HepG2 (cell line): ENCODE data around the gene NCBP2. TPM values are rescaled to one million over a fixed set of nuclear protein-coding genes. Genes with fewer than 3 reads are reported as not detected.

Source experiments
- ADNP ChIP-seq: sonication (generic); formaldehyde crosslinking; IDR thresholded peaks from 2 replicates; pipeline ENCODE4 v1.4.0; 2020; ENCODE audit warnings: missing genetic modification reagents
- AKAP8 ChIP-seq: sonication (generic); formaldehyde crosslinking; IDR thresholded peaks from 2 replicates; pipeline ENCODE4 v1.5.1; 2020; ENCODE audit warnings: mild to moderate bottlenecking, missing genetic modification reagents
- BHLHE40 ChIP-seq: IDR thresholded peaks from 2 replicates; pipeline ENCODE4 v1.6.1; 2011; ENCODE audit warnings: low read length, improper control_type of control experiment
- CAMTA2 ChIP-seq: sonication (generic); formaldehyde crosslinking; IDR thresholded peaks from 2 replicates; pipeline ENCODE4 v1.4.0; 2020; ENCODE audit warnings: mild to moderate bottlenecking, missing genetic modification reagents, borderline replicate concordance
- HNRNPL ChIP-seq: fragments of 200-400 bp; formaldehyde crosslinking; IDR thresholded peaks from 2 replicates; pipeline ENCODE4 v1.6.1; 2017; ENCODE audit warnings: mild to moderate bottlenecking, low read depth, low read length
- HOXA7 ChIP-seq: sonication (generic); formaldehyde crosslinking; IDR thresholded peaks from 2 replicates; pipeline ENCODE4 v1.8.1; 2022; ENCODE audit warnings: mild to moderate bottlenecking, missing genetic modification reagents, moderate library complexity
- ISX ChIP-seq: sonication (generic); formaldehyde crosslinking; conservative IDR thresholded peaks from 2 replicates; pipeline ENCODE4 v1.5.0; 2020; ENCODE audit warnings: missing genetic modification reagents
- JARID2 ChIP-seq: sonication (generic); formaldehyde crosslinking; IDR thresholded peaks from 2 replicates; pipeline ENCODE4 v1.8.1; 2023; ENCODE audit warnings: missing genetic modification reagents, inconsistent platforms; ENCODE audit not compliant: insufficient replicate concordance
- KDM3A ChIP-seq: IDR thresholded peaks from 2 replicates; pipeline ENCODE4 v1.6.1; 2018; ENCODE audit warnings: low read depth, missing compliant biosample characterization
- MAFK ChIP-seq, 2 experiments: IDR thresholded peaks in 1 of 2; conservative IDR thresholded peaks in 1 of 2; 2 replicates each; pipeline ENCODE4 v1.6.1; 2011; ENCODE audit warnings: improper control_type of control experiment in 2 of 2, low read length in 2 of 2
- MAZ ChIP-seq, 2 experiments: sonication (generic) in 1 of 2; formaldehyde crosslinking in 1 of 2; IDR thresholded peaks; 2 replicates each; pipeline versions ENCODE4 v1.5.0 to v1.6.1; 2012 to 2020; ENCODE audit warnings: low read depth in 2 of 2, mild to moderate bottlenecking in 2 of 2, borderline replicate concordance in 1 of 2, improper control_type of control experiment in 1 of 2, low read length in 1 of 2, missing genetic modification reagents in 1 of 2, moderate library complexity in 1 of 2
- NR2F2 ChIP-seq: IDR thresholded peaks from 2 replicates; pipeline ENCODE4 v1.6.1; 2012; ENCODE audit warnings: low read depth, inconsistent platforms, borderline replicate concordance
- NR2F6 ChIP-seq, 2 experiments: IDR thresholded peaks; 2 replicates each; pipeline ENCODE4 v1.6.1; 2016; ENCODE audit warnings: antibody characterized with exemption in 1 of 2, mild to moderate bottlenecking in 1 of 2
- PHF20 ChIP-seq: sonication (generic); formaldehyde crosslinking; IDR thresholded peaks from 2 replicates; pipeline ENCODE4 v1.5.0; 2020; ENCODE audit warnings: mild to moderate bottlenecking, missing genetic modification reagents
- RBM22 ChIP-seq: fragments of 200-400 bp; formaldehyde crosslinking; optimal IDR thresholded peaks from 2 replicates; pipeline ENCODE3; 2017; ENCODE audit warnings: mild to moderate bottlenecking, low read length, moderate library complexity
- RELA ChIP-seq: sonication (generic); formaldehyde crosslinking; IDR thresholded peaks from 2 replicates; pipeline ENCODE4 v1.4.0; 2020; ENCODE audit warnings: missing genetic modification reagents
- SALL1 ChIP-seq: sonication (generic); formaldehyde crosslinking; IDR thresholded peaks from 2 replicates; pipeline ENCODE4 v1.8.0; 2022; ENCODE audit warnings: mild to moderate bottlenecking, missing genetic modification reagents
- TBP ChIP-seq: sonication (generic); formaldehyde crosslinking; IDR thresholded peaks from 2 replicates; pipeline ENCODE4 v1.5.0; 2020; ENCODE audit warnings: missing genetic modification reagents
- ZNF12 ChIP-seq: sonication (generic); formaldehyde crosslinking; IDR thresholded peaks from 2 replicates; pipeline ENCODE4 v1.5.0; 2020; ENCODE audit warnings: missing genetic modification reagents
- ZNF430 ChIP-seq: sonication (generic); formaldehyde crosslinking; IDR thresholded peaks from 2 replicates; pipeline ENCODE4 v1.9.0; 2021; ENCODE audit warnings: mild to moderate bottlenecking, missing genetic modification reagents
- ZSCAN22 ChIP-seq: sonication (generic); formaldehyde crosslinking; IDR thresholded peaks from 2 replicates; pipeline ENCODE4 v1.4.0; 2020; ENCODE audit warnings: mild to moderate bottlenecking, missing genetic modification reagents
- polyA plus RNA-seq, 8 experiments: library from polyadenylated mRNA; depleted of rRNA in 3 of 8; stranded (reverse) in 7 of 8; unstranded in 1 of 8; fragments of >200 nt; fragmentation: Illumina TruSeq in 4 of 8; extraction: Trizol in 4 of 8; gene quantifications; 2 replicates each; pipeline versions ENCODE4 v1.2.1 to v1.2.3, GENCODE V29; 2011 to 2016; ENCODE audit warnings: low read depth in 4 of 8, missing spikeins in 1 of 8, mixed read lengths in 1 of 8; ENCODE audit not compliant: insufficient read depth in 1 of 8
- total RNA-seq, 5 experiments: library from RNA; depleted of rRNA; stranded (reverse); fragments of >200 nt; fragmentation: Illumina TruSeq; extraction: Trizol; gene quantifications; 2 replicates each; pipeline ENCODE4 v1.2.3, GENCODE V29; 2016; ENCODE audit warnings: low read depth in 1 of 5
- TF ChIP-seq, protein P1 (sequence below): sonication (generic); formaldehyde crosslinking; IDR thresholded peaks from 2 replicates; pipeline ENCODE4 v1.5.1; 2020; ENCODE audit warnings: missing genetic modification reagents, mild to moderate bottlenecking, borderline replicate concordance
- TF ChIP-seq, protein P2 (sequence below): IDR thresholded peaks from 2 replicates; pipeline ENCODE4 v1.6.1; 2016; ENCODE audit warnings: missing biosample characterization, missing genetic modification reagents, low read depth
- TF ChIP-seq, protein P3 (sequence below): sonication (generic); formaldehyde crosslinking; IDR thresholded peaks from 2 replicates; pipeline ENCODE4 v1.4.0; 2020; ENCODE audit warnings: missing genetic modification reagents

Gene NCBP2
- total and polyA plus RNA-seq, 2 of the 13 experiments (the other 11 are each of a cell fraction or from before 2014, with no cell fraction given) = 58.7 to 95.5 TPM

DNA sequence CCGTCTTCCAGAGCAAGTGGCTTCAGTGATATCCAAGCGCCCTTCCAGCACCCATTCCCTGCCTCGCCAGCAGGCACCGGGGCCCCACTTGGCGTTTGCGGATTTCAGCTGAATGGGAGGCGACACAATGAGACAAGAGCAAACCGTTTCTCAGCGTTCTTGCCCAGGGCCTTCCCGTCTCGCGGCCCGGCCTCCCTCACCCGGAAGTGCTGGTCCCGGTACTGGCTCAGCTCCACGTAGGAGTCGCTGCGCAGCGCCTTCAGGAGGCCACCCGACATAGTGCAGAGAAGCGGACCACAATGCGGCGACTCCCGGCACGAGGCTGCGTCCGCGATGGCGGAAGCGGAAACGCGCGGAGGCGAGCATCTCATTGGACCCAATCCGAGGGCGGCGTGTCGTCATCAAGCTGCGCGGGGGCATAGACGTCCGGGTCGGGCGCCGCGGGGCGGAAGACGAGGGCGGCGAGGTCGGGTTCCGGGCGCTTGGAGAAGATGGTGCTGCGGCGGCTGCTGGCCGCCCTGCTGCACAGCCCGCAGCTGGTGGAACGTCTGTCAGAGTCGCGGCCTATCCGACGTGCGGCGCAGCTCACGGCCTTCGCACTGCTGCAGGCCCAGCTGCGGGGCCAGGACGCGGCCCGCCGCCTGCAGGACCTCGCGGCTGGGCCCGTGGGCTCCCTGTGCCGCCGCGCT, at the start of gene NCBP2 (continued):
- TF ChIP-seq, protein P1, sequence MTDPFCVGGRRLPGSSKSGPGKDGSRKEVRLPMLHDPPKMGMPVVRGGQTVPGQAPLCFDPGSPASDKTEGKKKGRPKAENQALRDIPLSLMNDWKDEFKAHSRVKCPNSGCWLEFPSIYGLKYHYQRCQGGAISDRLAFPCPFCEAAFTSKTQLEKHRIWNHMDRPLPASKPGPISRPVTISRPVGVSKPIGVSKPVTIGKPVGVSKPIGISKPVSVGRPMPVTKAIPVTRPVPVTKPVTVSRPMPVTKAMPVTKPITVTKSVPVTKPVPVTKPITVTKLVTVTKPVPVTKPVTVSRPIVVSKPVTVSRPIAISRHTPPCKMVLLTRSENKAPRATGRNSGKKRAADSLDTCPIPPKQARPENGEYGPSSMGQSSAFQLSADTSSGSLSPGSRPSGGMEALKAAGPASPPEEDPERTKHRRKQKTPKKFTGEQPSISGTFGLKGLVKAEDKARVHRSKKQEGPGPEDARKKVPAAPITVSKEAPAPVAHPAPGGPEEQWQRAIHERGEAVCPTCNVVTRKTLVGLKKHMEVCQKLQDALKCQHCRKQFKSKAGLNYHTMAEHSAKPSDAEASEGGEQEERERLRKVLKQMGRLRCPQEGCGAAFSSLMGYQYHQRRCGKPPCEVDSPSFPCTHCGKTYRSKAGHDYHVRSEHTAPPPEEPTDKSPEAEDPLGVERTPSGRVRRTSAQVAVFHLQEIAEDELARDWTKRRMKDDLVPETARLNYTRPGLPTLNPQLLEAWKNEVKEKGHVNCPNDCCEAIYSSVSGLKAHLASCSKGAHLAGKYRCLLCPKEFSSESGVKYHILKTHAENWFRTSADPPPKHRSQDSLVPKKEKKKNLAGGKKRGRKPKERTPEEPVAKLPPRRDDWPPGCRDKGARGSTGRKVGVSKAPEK = no peak
- TF ChIP-seq TBP (CRISPR knock-in tag) (no peak), ADNP (CRISPR knock-in tag) (no peak), JARID2 (CRISPR knock-in tag) (peak; percentile 89), RELA (CRISPR knock-in tag) (0 out of 2 replicates have a peak, but pooled peaks have one; percentile 79), CAMTA2 (CRISPR knock-in tag) (no peak), BHLHE40 (peak; percentile 85), ZSCAN22 (CRISPR knock-in tag) (no peak), NR2F2 (no peak), ZNF430 (peak; percentile 86), HOXA7 (CRISPR knock-in tag) (no peak), PHF20 (CRISPR knock-in tag) (peak; percentile 99), ZNF12 (CRISPR knock-in tag) (0 out of 2 replicates have a peak, but pooled peaks have one; percentile 34), RBM22 (peak; percentile 85), MAFK (conservative IDR thresholded peaks at IDR 0.05 in 1 of 2, IDR thresholded peaks at IDR 0.05 in 1 of 2; ENCODE audit: low read length in 2 of 2) (no peak), AKAP8 (CRISPR knock-in tag) (no peak; the same call in none of the 2 replicates), HNRNPL (0 out of 2 replicates have a peak, but pooled peaks have one; percentile 73), ISX (CRISPR knock-in tag) (0 out of 2 replicates have a peak, but pooled peaks have one; percentile 20), MAZ (IDR thresholded peaks at IDR 0.05; ENCODE audit: borderline replicate concordance, low read depth, low read length) (0 out of 2 replicates have a peak, but pooled peaks have one; percentile 45), MAZ (CRISPR knock-in tag; IDR thresholded peaks at IDR 0.05; ENCODE audit: low read depth) (peak; percentile 85), SALL1 (CRISPR knock-in tag) (peak; percentile 92), NR2F6 (IDR thresholded peaks at IDR 0.05) (no peak; the same call in 1 of the 2 replicates), NR2F6 (CRISPR knock-in tag; IDR thresholded peaks at IDR 0.05) (peak; percentile 67), KDM3A (CRISPR knock-in tag) (peak; percentile 86; the same call in 1 of the 2 replicates)
- TF ChIP-seq, protein P2, sequence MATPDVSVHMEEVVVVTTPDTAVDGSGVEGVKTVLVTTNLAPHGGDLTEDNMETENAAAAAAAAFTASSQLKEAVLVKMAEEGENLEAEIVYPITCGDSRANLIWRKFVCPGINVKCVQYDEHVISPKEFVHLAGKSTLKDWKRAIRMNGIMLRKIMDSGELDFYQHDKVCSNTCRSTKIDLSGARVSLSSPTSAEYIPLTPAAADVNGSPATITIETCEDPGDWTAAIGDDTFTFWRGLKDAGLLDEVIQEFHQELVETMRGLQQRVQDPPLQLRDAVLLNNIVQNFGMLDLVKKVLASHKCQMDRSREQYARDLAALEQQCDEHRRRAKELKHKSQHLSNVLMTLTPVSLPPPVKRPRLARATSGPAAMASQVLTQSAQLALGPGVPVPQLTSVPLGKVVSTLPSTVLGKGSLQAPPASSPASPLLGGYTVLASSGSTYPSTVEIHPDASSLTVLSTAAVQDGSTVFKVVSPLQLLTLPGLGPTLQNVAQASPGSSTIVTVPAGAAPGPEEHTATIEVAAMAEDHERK (CRISPR knock-in tag) = peak; percentile 72; the same call in 1 of the 2 replicates
- TF ChIP-seq, protein P3, sequence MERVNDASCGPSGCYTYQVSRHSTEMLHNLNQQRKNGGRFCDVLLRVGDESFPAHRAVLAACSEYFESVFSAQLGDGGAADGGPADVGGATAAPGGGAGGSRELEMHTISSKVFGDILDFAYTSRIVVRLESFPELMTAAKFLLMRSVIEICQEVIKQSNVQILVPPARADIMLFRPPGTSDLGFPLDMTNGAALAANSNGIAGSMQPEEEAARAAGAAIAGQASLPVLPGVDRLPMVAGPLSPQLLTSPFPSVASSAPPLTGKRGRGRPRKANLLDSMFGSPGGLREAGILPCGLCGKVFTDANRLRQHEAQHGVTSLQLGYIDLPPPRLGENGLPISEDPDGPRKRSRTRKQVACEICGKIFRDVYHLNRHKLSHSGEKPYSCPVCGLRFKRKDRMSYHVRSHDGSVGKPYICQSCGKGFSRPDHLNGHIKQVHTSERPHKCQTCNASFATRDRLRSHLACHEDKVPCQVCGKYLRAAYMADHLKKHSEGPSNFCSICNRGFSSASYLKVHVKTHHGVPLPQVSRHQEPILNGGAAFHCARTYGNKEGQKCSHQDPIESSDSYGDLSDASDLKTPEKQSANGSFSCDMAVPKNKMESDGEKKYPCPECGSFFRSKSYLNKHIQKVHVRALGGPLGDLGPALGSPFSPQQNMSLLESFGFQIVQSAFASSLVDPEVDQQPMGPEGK (CRISPR knock-in tag) = peak; percentile 46
